WTC11 (cell line): Measurements from ENCODE around the gene TEDC2. TPM values are rescaled to one million over a fixed set of nuclear protein-coding genes. Genes with fewer than 3 reads are reported as not detected.

ENCODE experiments used
- ATAC-seq: fragments of 200-7000 bp; cut with Tn5 transposase; 2 replicates; pipeline ENCODE4 v1.10.0; 2021; ENCODE audit warnings: mild to moderate bottlenecking, moderate library complexity
- CTCF ChIA-PET: fragments of 300-600 bp; sonication (Branson Sonifier 250); formaldehyde crosslinking; loops from one replicate; lab custom pipeline; 2021; ENCODE audit warnings: antibody characterized with exemption; lab: Charles Lee
- POLR2A ChIA-PET: fragments of 350-600 bp; sonication (Branson Sonifier 250); formaldehyde crosslinking; loops from one replicate; lab custom pipeline; 2021; ENCODE audit warnings: antibody characterized with exemption; lab: Charles Lee
- DNase-seq: peaks from one replicate; pipeline ENCODE4 v3.0.0; 2021; ENCODE audit warnings: low spot score
- H3K27ac Mint-ChIP-seq: 2 replicates; pipeline ENCODE4 v1.8.0; 2021; ENCODE audit warnings: mixed read lengths
- H3K27me3 Mint-ChIP-seq: 2 replicates; pipeline ENCODE4 v1.8.0; 2021; ENCODE audit warnings: low read depth, mild to moderate bottlenecking, moderate library complexity, mixed read lengths
- H3K36me3 Mint-ChIP-seq: 2 replicates; pipeline ENCODE4 v1.8.0; 2021; ENCODE audit warnings: mixed read lengths
- H3K4me1 Mint-ChIP-seq: 2 replicates; pipeline ENCODE4 v1.8.0; 2022; ENCODE audit warnings: mixed read lengths
- H3K4me3 Mint-ChIP-seq: 2 replicates; pipeline ENCODE4 v1.8.0; 2021; ENCODE audit warnings: mild to moderate bottlenecking, moderate library complexity, mixed read lengths
- H3K9me3 Mint-ChIP-seq: 2 replicates; pipeline ENCODE4 v1.8.0; 2021; ENCODE audit warnings: mixed read lengths
- CBFB ChIP-seq: sonication (generic); formaldehyde crosslinking; IDR thresholded peaks from 2 replicates; pipeline ENCODE4 v1.8.1; 2022; ENCODE audit warnings: mild to moderate bottlenecking, low read depth, missing genetic modification reagents
- CREB1 ChIP-seq: sonication (generic); formaldehyde crosslinking; IDR thresholded peaks from 2 replicates; pipeline ENCODE4 v1.8.0; 2023; ENCODE audit warnings: mild to moderate bottlenecking, missing genetic modification reagents
- ELF4 ChIP-seq: sonication (generic); formaldehyde crosslinking; IDR thresholded peaks from 2 replicates; pipeline ENCODE4 v1.8.1; 2022; ENCODE audit warnings: low read depth, mild to moderate bottlenecking, moderate library complexity, missing genetic modification reagents
- ETV6 ChIP-seq: sonication (generic); formaldehyde crosslinking; IDR thresholded peaks from 2 replicates; pipeline ENCODE4 v1.8.1; 2022; ENCODE audit warnings: mild to moderate bottlenecking, missing genetic modification reagents
- GABPB1 ChIP-seq: sonication (generic); formaldehyde crosslinking; IDR thresholded peaks from 2 replicates; pipeline ENCODE4 v1.8.1; 2023; ENCODE audit warnings: mild to moderate bottlenecking, missing genetic modification reagents
- GRHL2 ChIP-seq: fragments of 250-450 bp; sonication (Bioruptor Pico); IDR thresholded peaks from 2 replicates; pipeline ENCODE4 v1.8.0; 2022; ENCODE audit warnings: mild to moderate bottlenecking, moderate library complexity; ENCODE audit not compliant: insufficient replicate concordance, severe bottlenecking
- GTF2I ChIP-seq: fragments of 250-450 bp; sonication (Bioruptor Pico); conservative IDR thresholded peaks from 2 replicates; pipeline ENCODE4 v1.4.0; 2021; ENCODE audit warnings: mild to moderate bottlenecking
- JAZF1 ChIP-seq: fragments of 250-450 bp; sonication (Bioruptor Pico); IDR thresholded peaks from 2 replicates; pipeline ENCODE4 v1.9.0; 2021; ENCODE audit warnings: moderate library complexity, mild to moderate bottlenecking, inconsistent platforms
- JUN ChIP-seq: sonication (generic); formaldehyde crosslinking; IDR thresholded peaks from 2 replicates; pipeline ENCODE4 v1.8.0; 2023; ENCODE audit warnings: mild to moderate bottlenecking, missing genetic modification reagents
- KAT7 ChIP-seq: sonication (generic); formaldehyde crosslinking; IDR thresholded peaks from 2 replicates; pipeline ENCODE4 v1.8.1; 2023; ENCODE audit warnings: missing genetic modification reagents, mild to moderate bottlenecking, borderline replicate concordance
- MYBL2 ChIP-seq: sonication (generic); formaldehyde crosslinking; IDR thresholded peaks from 2 replicates; pipeline ENCODE4 v1.8.1; 2023; ENCODE audit warnings: mild to moderate bottlenecking, moderate library complexity, missing genetic modification reagents
- NFYB ChIP-seq: sonication (generic); formaldehyde crosslinking; conservative IDR thresholded peaks from 2 replicates; pipeline ENCODE4 v1.8.0; 2022; ENCODE audit warnings: low read depth, missing genetic modification reagents
- NR1H2 ChIP-seq: sonication (generic); formaldehyde crosslinking; IDR thresholded peaks from 2 replicates; pipeline ENCODE4 v1.9.0; 2021; ENCODE audit warnings: mild to moderate bottlenecking, moderate library complexity, missing genetic modification reagents
- PRRX2 ChIP-seq: fragments of 250-450 bp; sonication (Bioruptor Pico); IDR thresholded peaks from 2 replicates; pipeline ENCODE4 v1.8.0; 2021; ENCODE audit warnings: mild to moderate bottlenecking
- SP1 ChIP-seq: sonication (generic); formaldehyde crosslinking; conservative IDR thresholded peaks from 2 replicates; pipeline ENCODE4 v1.8.1; 2022; ENCODE audit warnings: missing genetic modification reagents
- TCF7 ChIP-seq: sonication (generic); formaldehyde crosslinking; IDR thresholded peaks from 2 replicates; pipeline ENCODE4 v1.8.0; 2022; ENCODE audit warnings: mild to moderate bottlenecking, low read depth, missing genetic modification reagents, moderate library complexity
- ZBTB21 ChIP-seq: sonication (generic); formaldehyde crosslinking; IDR thresholded peaks from 2 replicates; pipeline ENCODE4 v1.8.1; 2023; ENCODE audit warnings: mild to moderate bottlenecking, missing genetic modification reagents, borderline replicate concordance
- ZNF423 ChIP-seq: fragments of 250-450 bp; sonication (Bioruptor Pico); IDR thresholded peaks from 2 replicates; pipeline ENCODE4 v2.1.2; 2022; ENCODE audit warnings: mild to moderate bottlenecking, moderate library complexity
- total RNA-seq: library from RNA; stranded (reverse); gene quantifications from 3 replicates; pipeline ENCODE4 v1.2.3, GENCODE V29; 2021
- TF ChIP-seq, protein P1 (sequence below): sonication (generic); formaldehyde crosslinking; IDR thresholded peaks from 2 replicates; pipeline ENCODE4 v1.8.1; 2022; ENCODE audit warnings: low read depth, mild to moderate bottlenecking, moderate library complexity, missing genetic modification reagents, borderline replicate concordance
- TF ChIP-seq, protein P2 (sequence below): sonication (generic); formaldehyde crosslinking; IDR thresholded peaks from 2 replicates; pipeline ENCODE4 v1.8.1; 2022; ENCODE audit warnings: mild to moderate bottlenecking, moderate library complexity, missing genetic modification reagents
- TF ChIP-seq, protein P3 (sequence below): fragments of 250-450 bp; sonication (Bioruptor Pico); IDR thresholded peaks from 2 replicates; pipeline ENCODE4 v1.9.0; 2021; ENCODE audit warnings: moderate library complexity, mild to moderate bottlenecking, inconsistent platforms, borderline replicate concordance
- TF ChIP-seq, protein P4 (sequence below): sonication (generic); formaldehyde crosslinking; IDR thresholded peaks from 2 replicates; pipeline ENCODE4 v1.8.1; 2023; ENCODE audit warnings: mild to moderate bottlenecking, missing genetic modification reagents, moderate library complexity

Gene TEDC2
- total RNA-seq, 1 experiment from 2014 or later = 61.6 TPM

DNA sequence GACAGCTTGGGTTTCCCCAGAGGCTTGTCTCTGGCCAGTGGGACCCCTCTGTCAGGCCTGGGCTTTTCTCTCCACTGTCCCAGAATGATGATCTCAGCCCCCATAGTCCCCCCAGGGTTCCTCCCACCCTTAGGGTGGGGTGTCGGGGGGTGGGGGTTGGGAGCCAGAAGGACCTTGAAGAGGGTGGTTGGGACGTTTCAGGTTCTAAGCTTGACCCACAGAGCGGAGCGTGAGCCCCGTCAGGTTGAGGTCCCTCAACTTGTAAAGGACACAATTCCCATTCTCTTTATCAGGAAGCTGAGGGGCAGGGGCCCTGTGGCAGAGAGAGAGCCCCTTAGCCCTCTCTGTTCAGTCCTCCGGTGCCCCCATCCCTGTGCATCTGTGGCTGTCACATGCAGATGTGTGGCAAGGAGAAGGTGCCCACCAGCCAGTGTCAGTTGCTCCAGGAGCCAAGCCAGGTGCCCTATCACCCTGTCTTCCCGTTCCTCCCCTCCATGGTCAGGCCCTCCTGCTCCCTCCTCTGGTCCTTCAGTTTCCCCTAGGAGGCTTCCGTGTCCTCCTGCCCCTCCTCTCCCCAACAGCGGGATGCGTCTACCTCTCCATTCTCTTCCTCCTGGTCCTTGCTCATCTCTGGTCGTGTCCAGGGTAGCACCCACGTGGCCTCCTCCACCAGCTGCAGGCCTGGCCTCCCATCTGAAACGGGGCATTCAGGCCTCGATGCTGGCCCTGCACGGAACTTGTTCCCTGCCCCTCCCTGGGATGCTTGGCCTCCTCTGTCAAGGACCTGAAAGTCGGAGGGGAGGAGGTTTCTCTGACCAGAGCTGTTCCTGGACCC, 9.7 kb downstream of the TEDC2 start:
- ChIA-PET CTCF (interaction anchor here (0.6 to 5.9 kb wide), 8 partner anchors 10 to 466 kb away, joined by 3 to 53 read pairs (median 4); partner anchors contain the start of genes ECI1 and TEDC2), POLR2A (interaction anchor here (1.3 to 3.3 kb wide), 2 partner anchors 10 to 14 kb away, joined by 3 to 15 read pairs; partner anchors contain the start of gene TEDC2)
- Mint-ChIP-seq H3K9me3 (no peaks in the 10 kb centered on the region), H3K27ac (no peak overlapping the region), H3K27me3 (peaks cover 38% of the 10 kb centered on the region), H3K4me3 (peak overlapping the region; percentile 27), H3K4me1 (peaks cover 19% of the 10 kb centered on the region), H3K36me3 (no peaks in the 10 kb centered on the region)
- TF ChIP-seq, protein P1, sequence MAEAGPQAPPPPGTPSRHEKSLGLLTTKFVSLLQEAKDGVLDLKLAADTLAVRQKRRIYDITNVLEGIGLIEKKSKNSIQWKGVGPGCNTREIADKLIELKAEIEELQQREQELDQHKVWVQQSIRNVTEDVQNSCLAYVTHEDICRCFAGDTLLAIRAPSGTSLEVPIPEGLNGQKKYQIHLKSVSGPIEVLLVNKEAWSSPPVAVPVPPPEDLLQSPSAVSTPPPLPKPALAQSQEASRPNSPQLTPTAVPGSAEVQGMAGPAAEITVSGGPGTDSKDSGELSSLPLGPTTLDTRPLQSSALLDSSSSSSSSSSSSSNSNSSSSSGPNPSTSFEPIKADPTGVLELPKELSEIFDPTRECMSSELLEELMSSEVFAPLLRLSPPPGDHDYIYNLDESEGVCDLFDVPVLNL (CRISPR knock-in tag) = no peak
- TF ChIP-seq MYBL2 (CRISPR knock-in tag) (no peak), ETV6 (CRISPR knock-in tag) (no peak), KAT7 (CRISPR knock-in tag) (no peak), GABPB1 (CRISPR knock-in tag) (no peak), CBFB (CRISPR knock-in tag) (no peak), GRHL2 (no peak), ZNF423 (no peak)
- DNase-seq (no peak), ATAC-seq (no peak)

DNA sequence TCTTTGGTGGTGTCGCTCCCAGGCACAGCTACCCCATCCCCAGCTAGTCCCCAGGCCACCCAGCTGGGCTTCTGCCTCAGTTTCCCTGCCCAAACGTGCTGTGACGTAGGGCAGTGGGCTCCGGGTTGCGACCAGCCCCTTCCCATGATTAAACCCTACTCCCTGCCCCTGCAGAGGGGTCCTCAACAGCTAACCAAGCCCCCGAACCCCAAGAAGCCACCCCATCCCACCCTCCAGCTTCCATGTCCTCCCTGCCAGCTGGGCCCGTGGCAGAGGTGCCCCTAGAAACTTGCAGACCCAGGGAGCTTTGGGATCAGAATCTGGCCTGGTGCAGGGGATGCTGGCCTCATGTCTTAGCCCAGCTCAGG, 10.3 kb downstream of the TEDC2 start:
- peak overlapping the region; percentile 42 for H3K4me3 Mint-ChIP-seq
- DNase-seq = no peak
- POLR2A ChIA-PET = interaction anchor here (0.8 to 3.3 kb wide), 3 partner anchors 11 to 61 kb away, joined by 3 to 15 read pairs (median 3); partner anchors contain the start of genes CEMP1 and TEDC2
- no peak overlapping the region for H3K27ac Mint-ChIP-seq
- no peaks in the 10 kb centered on the region for H3K9me3 Mint-ChIP-seq
- ATAC-seq = no peak
- no peaks in the 10 kb centered on the region for H3K36me3 Mint-ChIP-seq
- CTCF ChIA-PET = interaction anchor here (1.3 to 5.9 kb wide), 3 partner anchors 31 to 275 kb away, joined by 3 to 53 read pairs (median 4); no protein-coding TSS in a partner anchor
- peaks cover 38% of the 10 kb centered on the region for H3K27me3 Mint-ChIP-seq
- H3K4me1 Mint-ChIP-seq = peaks cover 19% of the 10 kb centered on the region
- no peak for TF ChIP-seq ZBTB21 (CRISPR knock-in tag)
- TF ChIP-seq PRRX2 (CRISPR knock-in tag) = no peak
- TF ChIP-seq, protein P2, sequence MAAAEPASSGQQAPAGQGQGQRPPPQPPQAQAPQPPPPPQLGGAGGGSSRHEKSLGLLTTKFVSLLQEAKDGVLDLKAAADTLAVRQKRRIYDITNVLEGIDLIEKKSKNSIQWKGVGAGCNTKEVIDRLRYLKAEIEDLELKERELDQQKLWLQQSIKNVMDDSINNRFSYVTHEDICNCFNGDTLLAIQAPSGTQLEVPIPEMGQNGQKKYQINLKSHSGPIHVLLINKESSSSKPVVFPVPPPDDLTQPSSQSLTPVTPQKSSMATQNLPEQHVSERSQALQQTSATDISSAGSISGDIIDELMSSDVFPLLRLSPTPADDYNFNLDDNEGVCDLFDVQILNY (CRISPR knock-in tag) = no peak
- TF ChIP-seq TCF7 = no peak
- no peak for TF ChIP-seq SP1 (CRISPR knock-in tag)
- no peak for TF ChIP-seq NFYB
- no peak for TF ChIP-seq JUN
- TF ChIP-seq JAZF1 (CRISPR knock-in tag) = no peak
- TF ChIP-seq CREB1 (CRISPR knock-in tag) = no peak
- no peak for TF ChIP-seq GTF2I (CRISPR knock-in tag)
- TF ChIP-seq, protein P3, sequence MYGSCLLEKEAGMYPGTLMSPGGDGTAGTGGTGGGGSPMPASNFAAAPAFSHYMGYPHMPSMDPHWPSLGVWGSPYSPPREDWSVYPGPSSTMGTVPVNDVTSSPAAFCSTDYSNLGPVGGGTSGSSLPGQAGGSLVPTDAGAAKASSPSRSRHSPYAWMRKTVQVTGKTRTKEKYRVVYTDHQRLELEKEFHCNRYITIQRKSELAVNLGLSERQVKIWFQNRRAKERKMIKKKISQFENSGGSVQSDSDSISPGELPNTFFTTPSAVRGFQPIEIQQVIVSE = no peak
- no peak for TF ChIP-seq ELF4 (CRISPR knock-in tag)
- TF ChIP-seq NR1H2 (CRISPR knock-in tag) = no peak
- TF ChIP-seq, protein P4, sequence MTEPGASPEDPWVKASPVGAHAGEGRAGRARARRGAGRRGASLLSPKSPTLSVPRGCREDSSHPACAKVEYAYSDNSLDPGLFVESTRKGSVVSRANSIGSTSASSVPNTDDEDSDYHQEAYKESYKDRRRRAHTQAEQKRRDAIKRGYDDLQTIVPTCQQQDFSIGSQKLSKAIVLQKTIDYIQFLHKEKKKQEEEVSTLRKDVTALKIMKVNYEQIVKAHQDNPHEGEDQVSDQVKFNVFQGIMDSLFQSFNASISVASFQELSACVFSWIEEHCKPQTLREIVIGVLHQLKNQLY = no peak
